CD8-positive, alpha-beta memory T cell (primary cell): ENCODE measurements around the gene DBH. TPM values are rescaled to one million over a fixed set of nuclear protein-coding genes. Genes with fewer than 3 reads are reported as not detected.
A peak's percentile ranks its signal among the peaks of the same experiment; 100 is the strongest.

Source experiments
- CTCF ChIA-PET: fragments of 350-600 bp; sonication (Branson Sonifier 250); formaldehyde crosslinking; loops from one replicate; lab custom pipeline; 2021; ENCODE audit warnings: antibody characterized with exemption; lab: Charles Lee
- POLR2A ChIA-PET: fragments of 350-600 bp; sonication (Branson Sonifier 250); formaldehyde crosslinking; loops from one replicate; lab custom pipeline; 2021; ENCODE audit warnings: antibody characterized with exemption; lab: Charles Lee
- DNase-seq, 5 donors: peaks; one replicate each; pipeline versions ENCODE4 v3.0.0 to v3.0.0-alpha.2; 2020 to 2022; ENCODE audit warnings: mixed read lengths in 1 of 5
- H3K27ac ChIP-seq: one replicate; pipeline ENCODE4 v1.7.0; 2013; ENCODE audit warnings: low read depth, mild to moderate bottlenecking, low read length, moderate library complexity
- H3K27me3 ChIP-seq: 2 replicates; pipeline ENCODE4 v1.7.0; 2013; ENCODE audit warnings: low read length, mild to moderate bottlenecking; ENCODE audit not compliant: insufficient read depth, poor library complexity, severe bottlenecking
- H3K36me3 ChIP-seq: 2 replicates; pipeline ENCODE4 v1.7.0; 2013; ENCODE audit warnings: mild to moderate bottlenecking, low read length, moderate library complexity; ENCODE audit not compliant: insufficient read depth
- H3K4me1 ChIP-seq: 2 replicates; pipeline ENCODE4 v1.7.0; 2013; ENCODE audit warnings: mild to moderate bottlenecking, low read length, moderate library complexity; ENCODE audit not compliant: insufficient read depth
- H3K4me3 ChIP-seq: 2 replicates; pipeline ENCODE4 v1.7.0; 2013; ENCODE audit warnings: mild to moderate bottlenecking, low read length
- H3K9me3 ChIP-seq: 2 replicates; pipeline ENCODE4 v1.7.0; 2013; ENCODE audit warnings: mild to moderate bottlenecking, low read length
- H3K27ac Mint-ChIP-seq, 8 donors: one replicate each; pipeline ENCODE4 v1.8.0; 2020 to 2021; ENCODE audit warnings: mixed read lengths in 8 of 8, mild to moderate bottlenecking in 6 of 8, inconsistent platforms in 3 of 8, moderate library complexity in 3 of 8
- H3K27me3 Mint-ChIP-seq, 2 donors: one replicate each; pipeline ENCODE4 v1.8.0; 2020 to 2021; ENCODE audit warnings: mixed read lengths in 2 of 2, mild to moderate bottlenecking in 1 of 2, moderate library complexity in 1 of 2
- H3K36me3 Mint-ChIP-seq, 3 donors: one replicate each; pipeline ENCODE4 v1.8.0; 2020 to 2021; ENCODE audit warnings: mixed read lengths in 3 of 3, inconsistent platforms in 1 of 3, mild to moderate bottlenecking in 1 of 3
- H3K4me1 Mint-ChIP-seq, 3 donors: one replicate each; pipeline ENCODE4 v1.8.0; 2020 to 2021; ENCODE audit warnings: mixed read lengths in 3 of 3, inconsistent platforms in 1 of 3, mild to moderate bottlenecking in 1 of 3
- H3K4me3 Mint-ChIP-seq, 7 donors: one replicate each; pipeline ENCODE4 v1.8.0; 2020 to 2021; ENCODE audit warnings: mixed read lengths in 7 of 7, mild to moderate bottlenecking in 6 of 7, moderate library complexity in 4 of 7, inconsistent platforms in 2 of 7
- H3K9me3 Mint-ChIP-seq, 5 donors: one replicate each; pipeline ENCODE4 v1.8.0; 2020 to 2022; ENCODE audit warnings: mixed read lengths in 5 of 5, mild to moderate bottlenecking in 3 of 5, moderate library complexity in 2 of 5, inconsistent platforms in 1 of 5
- polyA plus RNA-seq: library from polyadenylated mRNA; unstranded; fragments of 300-500 nt; fragmentation: Illumina TruSeq; gene quantifications from one replicate; pipeline ENCODE4 v1.2.3, GENCODE V29; 2021
- total RNA-seq, 2 experiments: library from RNA; stranded (reverse); gene quantifications; one replicate each; pipeline ENCODE4 v1.2.3, GENCODE V29; 2021

Gene DBH
- total and polyA plus RNA-seq, 3 experiments from 2014 or later: not detected

DNA sequence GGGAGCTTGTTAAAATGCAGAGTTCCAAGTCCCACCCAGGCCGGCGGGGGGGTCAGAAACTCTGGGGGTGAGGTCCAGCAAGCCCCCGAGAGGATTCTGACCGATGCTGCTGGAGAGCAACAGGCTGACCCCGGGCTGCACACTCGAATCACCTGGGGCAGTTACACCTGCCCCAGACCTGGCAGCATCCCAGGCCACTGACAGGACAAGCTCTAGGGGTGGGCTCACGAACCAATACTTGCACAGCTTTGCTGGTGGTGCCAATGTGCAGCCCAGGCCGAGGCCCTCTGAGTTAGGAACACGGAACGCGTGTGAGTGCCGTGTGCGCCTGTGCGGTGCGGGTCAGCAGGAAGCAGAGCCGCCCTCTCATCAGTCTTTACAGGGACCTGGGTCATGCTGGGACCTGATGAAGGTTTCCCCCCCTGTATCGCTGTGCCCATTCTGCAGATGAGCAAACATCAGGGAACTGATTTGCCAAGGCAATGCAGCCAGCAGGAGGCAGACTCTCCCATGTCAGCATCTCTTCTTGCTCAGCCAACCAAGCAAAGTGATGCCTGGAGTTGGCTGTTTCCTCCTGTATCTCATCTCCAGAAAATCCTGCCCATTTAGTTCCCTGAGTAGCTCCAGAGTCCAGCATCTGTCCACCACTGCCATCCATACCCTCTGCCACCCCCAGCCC is 43.3 kb upstream of the DBH start:
- Mint-ChIP-seq H3K4me1 (no peaks in the 10 kb centered on the region), H3K27ac (peak overlapping the region in 1 of 8 donors; percentile 68), H3K27me3 (peaks cover 10 to 12% of the 10 kb centered on the region in 2 donors), H3K36me3 (peaks cover 0 to 8% (median 2%) of the 10 kb centered on the region in 3 donors), H3K9me3 (peaks cover 11 to 18% (median 14%) of the 10 kb centered on the region in 5 donors), H3K4me3 (no peak overlapping the region)
- no peak for DNase-seq
- POLR2A ChIA-PET: no interaction called here
- H3K27ac ChIP-seq: no peak overlapping the region
- H3K9me3 ChIP-seq: peaks cover 3% of the 10 kb centered on the region
- CTCF ChIA-PET: interaction anchor here (1.4 kb wide), 1 partner anchor 150 kb away, joined by 5 read pairs; no protein-coding TSS in a partner anchor
- H3K36me3 ChIP-seq: no peaks in the 10 kb centered on the region
- H3K4me1 ChIP-seq: no peaks in the 10 kb centered on the region
- no peak overlapping the region for H3K4me3 ChIP-seq
- no peaks in the 10 kb centered on the region for H3K27me3 ChIP-seq

DNA sequence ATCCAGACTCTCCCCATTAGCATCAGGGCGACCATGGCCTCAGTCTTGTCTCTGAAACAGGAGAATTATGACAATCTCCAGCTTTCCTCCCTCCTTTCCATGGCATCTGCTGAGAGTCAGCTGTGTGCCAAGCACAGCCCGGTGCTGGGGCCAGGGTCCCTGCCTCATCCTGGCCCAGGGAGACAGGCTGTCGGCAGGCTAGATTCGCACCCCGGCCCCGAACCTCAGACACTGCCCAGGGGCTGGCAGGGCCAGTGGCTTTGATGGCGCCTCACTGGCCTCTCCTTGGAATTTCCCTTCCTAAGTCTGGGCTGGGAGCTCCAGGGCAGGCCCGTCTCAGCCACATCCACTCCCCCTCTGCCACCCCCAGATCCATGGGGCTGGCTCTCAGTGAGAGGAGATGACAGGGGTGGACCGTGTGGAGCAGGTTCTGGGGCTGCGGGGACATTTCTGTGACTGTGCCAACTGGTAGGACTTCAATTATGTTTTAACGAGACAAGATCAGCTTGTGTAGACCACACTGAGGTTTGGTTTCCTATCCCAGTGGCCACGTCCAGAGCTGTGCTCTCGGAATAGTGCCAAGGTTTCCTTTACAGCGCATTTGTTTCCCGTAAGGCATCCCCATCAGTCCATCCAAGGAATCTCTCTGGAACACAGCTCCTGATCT is 42.4 kb upstream of the DBH start:
- Histone ChIP-seq H3K9me3 (peaks cover 6% of the 10 kb centered on the region), H3K36me3 (no peaks in the 10 kb centered on the region), H3K27me3 (no peaks in the 10 kb centered on the region), H3K4me3 (no peak overlapping the region), H3K4me1 (no peaks in the 10 kb centered on the region), H3K27ac (no peak overlapping the region)
- no peak for DNase-seq
- peaks cover 0 to 8% (median 2%) of the 10 kb centered on the region in 3 donors for H3K36me3 Mint-ChIP-seq
- peaks cover 11 to 18% (median 16%) of the 10 kb centered on the region in 5 donors for H3K9me3 Mint-ChIP-seq
- H3K4me3 Mint-ChIP-seq: no peak overlapping the region
- POLR2A ChIA-PET: no interaction called here
- peaks cover 10 to 12% of the 10 kb centered on the region in 2 donors for H3K27me3 Mint-ChIP-seq
- no peak overlapping the region for H3K27ac Mint-ChIP-seq
- CTCF ChIA-PET: interaction anchor here (1.4 kb wide), 1 partner anchor 149 kb away, joined by 5 read pairs; no protein-coding TSS in a partner anchor
- no peaks in the 10 kb centered on the region for H3K4me1 Mint-ChIP-seq

DNA sequence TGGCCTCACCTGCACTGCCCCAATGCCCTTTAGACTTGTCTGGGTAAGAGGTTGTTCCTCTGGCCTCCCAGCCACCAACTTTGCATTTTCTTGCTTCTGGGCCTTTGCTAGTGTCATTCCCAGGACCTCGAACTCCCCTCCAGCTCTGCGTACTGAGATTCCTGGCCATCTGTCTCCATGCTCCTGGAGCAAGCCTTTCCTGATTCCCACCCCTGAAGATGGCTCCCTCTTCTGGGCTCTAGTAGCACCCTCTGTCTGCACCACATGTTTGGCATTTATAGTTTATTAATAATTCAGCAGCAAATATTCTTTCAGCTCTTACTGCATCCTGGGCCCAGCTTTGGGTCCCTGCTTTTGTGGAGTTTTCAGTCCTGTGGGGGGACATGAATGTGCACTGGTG is 41.9 kb upstream of the DBH start:
- H3K36me3 ChIP-seq: no peaks in the 10 kb centered on the region
- DNase-seq: no peak
- no peaks in the 10 kb centered on the region for H3K4me1 ChIP-seq
- Mint-ChIP-seq H3K27me3 (peaks cover 10 to 12% of the 10 kb centered on the region in 2 donors), H3K4me3 (no peak overlapping the region), H3K36me3 (peaks cover 0 to 8% (median 2%) of the 10 kb centered on the region in 3 donors), H3K4me1 (no peaks in the 10 kb centered on the region), H3K9me3 (peaks cover 11 to 18% (median 16%) of the 10 kb centered on the region in 5 donors), H3K27ac (no peak overlapping the region)
- CTCF ChIA-PET: interaction anchor here (1.4 kb wide), 1 partner anchor 148 kb away, joined by 5 read pairs; no protein-coding TSS in a partner anchor
- peaks cover 6% of the 10 kb centered on the region for H3K9me3 ChIP-seq
- no peaks in the 10 kb centered on the region for H3K27me3 ChIP-seq
- no peak overlapping the region for H3K27ac ChIP-seq
- no peak overlapping the region for H3K4me3 ChIP-seq
- POLR2A ChIA-PET: no interaction called here

DNA sequence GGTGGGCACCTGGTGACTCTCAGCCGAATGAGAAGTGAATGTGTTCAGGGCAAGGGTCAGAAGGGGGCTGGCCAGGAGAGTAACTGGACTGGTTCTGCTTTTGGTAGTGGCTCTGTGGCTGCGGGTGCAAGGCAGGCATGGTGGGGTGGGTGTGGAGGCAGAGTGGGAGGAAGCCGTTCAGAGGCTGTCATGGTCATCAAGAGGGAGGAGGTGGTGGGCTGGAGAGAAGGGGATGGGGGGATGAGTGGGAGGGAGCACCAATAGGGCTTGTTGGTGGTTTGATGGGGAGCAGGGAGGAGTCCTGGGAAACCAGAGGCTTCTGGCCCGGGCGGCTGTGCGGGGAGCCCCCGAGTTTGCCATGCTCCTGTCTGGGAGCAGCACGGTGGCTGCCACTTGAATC is 40.3 kb upstream of the DBH start:
- Mint-ChIP-seq H3K4me1 (no peaks in the 10 kb centered on the region), H3K4me3 (no peak overlapping the region), H3K27me3 (peaks cover 10 to 12% of the 10 kb centered on the region in 2 donors), H3K36me3 (peaks cover 0 to 8% (median 2%) of the 10 kb centered on the region in 3 donors), H3K9me3 (peaks cover 11 to 18% (median 16%) of the 10 kb centered on the region in 5 donors), H3K27ac (no peak overlapping the region)
- no peaks in the 10 kb centered on the region for H3K4me1 ChIP-seq
- H3K27me3 ChIP-seq: no peaks in the 10 kb centered on the region
- CTCF ChIA-PET: no interaction called here
- H3K27ac ChIP-seq: no peak overlapping the region
- H3K36me3 ChIP-seq: no peaks in the 10 kb centered on the region
- no peak overlapping the region for H3K4me3 ChIP-seq
- DNase-seq: no peak
- peaks cover 6% of the 10 kb centered on the region for H3K9me3 ChIP-seq
- POLR2A ChIA-PET: no interaction called here

DNA sequence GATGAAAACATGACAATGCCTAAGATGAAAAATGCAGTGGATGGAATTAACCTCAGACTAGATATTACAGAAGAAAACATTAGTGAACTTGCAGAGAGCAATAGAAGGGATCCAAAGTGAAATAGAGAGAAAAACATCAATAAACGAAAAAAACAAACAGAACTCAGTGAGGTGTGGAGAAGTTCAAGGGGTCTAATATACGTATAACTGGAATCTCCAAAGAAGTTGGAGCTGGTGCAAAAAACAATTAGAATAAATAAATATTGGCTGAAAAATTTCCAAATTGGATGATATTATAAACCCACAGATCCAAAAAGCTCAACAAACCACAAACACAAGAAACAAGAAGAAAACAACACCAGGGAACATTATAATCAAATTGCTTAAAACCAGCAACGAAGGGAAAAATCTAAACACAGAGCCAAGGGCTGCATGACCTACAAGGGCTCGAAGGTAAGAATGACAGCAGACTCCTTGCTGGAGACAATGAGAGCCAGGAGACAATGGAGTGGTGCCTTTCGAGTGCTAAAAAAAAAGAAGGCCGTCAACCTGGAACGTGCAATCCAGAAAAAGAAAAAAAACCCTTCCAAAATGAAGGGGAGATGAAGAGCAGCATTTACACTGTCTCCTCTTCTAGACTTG is 38.7 kb upstream of the DBH start:
- H3K4me3 ChIP-seq: no peak overlapping the region
- ChIA-PET CTCF (interaction anchor here (1.3 kb wide), 1 partner anchor 119 kb away, joined by 4 read pairs; no protein-coding TSS in a partner anchor), POLR2A (no interaction called here)
- H3K27me3 ChIP-seq: no peaks in the 10 kb centered on the region
- no peak for DNase-seq
- H3K4me1 ChIP-seq: no peaks in the 10 kb centered on the region
- Mint-ChIP-seq H3K4me3 (no peak overlapping the region), H3K27me3 (peaks cover 12 to 17% of the 10 kb centered on the region in 2 donors), H3K4me1 (no peaks in the 10 kb centered on the region), H3K9me3 (peaks cover 11 to 18% (median 16%) of the 10 kb centered on the region in 5 donors), H3K27ac (no peak overlapping the region), H3K36me3 (peaks cover 0 to 8% (median 2%) of the 10 kb centered on the region in 3 donors)
- H3K36me3 ChIP-seq: no peaks in the 10 kb centered on the region
- H3K27ac ChIP-seq: no peak overlapping the region
- peaks cover 6% of the 10 kb centered on the region for H3K9me3 ChIP-seq

DNA sequence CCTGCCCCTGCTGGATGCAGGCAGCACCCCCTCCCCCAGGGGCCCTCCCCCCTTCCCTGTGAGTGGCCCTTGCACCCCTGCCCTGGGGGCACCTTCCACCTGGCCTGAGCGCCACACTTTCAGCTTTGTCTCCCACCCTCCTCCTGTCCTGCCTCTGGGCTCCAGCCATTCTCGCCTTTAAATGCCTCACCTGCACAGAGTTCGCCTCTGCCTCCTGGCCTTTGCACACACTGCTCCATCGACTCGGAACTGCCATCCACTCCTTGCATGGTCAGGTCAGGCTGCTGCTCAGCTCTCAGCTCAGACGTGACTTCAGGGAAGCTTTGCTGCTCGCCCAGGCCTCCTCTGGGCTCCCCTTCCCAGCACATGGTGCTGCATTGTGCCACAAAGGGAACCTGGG is 37.2 kb upstream of the DBH start:
- Mint-ChIP-seq H3K4me3 (no peak overlapping the region), H3K36me3 (peaks cover 0 to 8% (median 2%) of the 10 kb centered on the region in 3 donors), H3K27me3 (peaks cover 11 to 16% of the 10 kb centered on the region in 2 donors), H3K4me1 (peaks cover 0 to 1% (median 0%) of the 10 kb centered on the region in 3 donors), H3K27ac (no peak overlapping the region), H3K9me3 (peaks cover 11 to 18% (median 16%) of the 10 kb centered on the region in 5 donors)
- Histone ChIP-seq H3K9me3 (peaks cover 6% of the 10 kb centered on the region), H3K4me3 (no peak overlapping the region), H3K4me1 (no peaks in the 10 kb centered on the region), H3K27ac (no peak overlapping the region), H3K36me3 (no peaks in the 10 kb centered on the region), H3K27me3 (no peaks in the 10 kb centered on the region)
- no peak for DNase-seq
- ChIA-PET POLR2A (no interaction called here), CTCF (no interaction called here)

DNA sequence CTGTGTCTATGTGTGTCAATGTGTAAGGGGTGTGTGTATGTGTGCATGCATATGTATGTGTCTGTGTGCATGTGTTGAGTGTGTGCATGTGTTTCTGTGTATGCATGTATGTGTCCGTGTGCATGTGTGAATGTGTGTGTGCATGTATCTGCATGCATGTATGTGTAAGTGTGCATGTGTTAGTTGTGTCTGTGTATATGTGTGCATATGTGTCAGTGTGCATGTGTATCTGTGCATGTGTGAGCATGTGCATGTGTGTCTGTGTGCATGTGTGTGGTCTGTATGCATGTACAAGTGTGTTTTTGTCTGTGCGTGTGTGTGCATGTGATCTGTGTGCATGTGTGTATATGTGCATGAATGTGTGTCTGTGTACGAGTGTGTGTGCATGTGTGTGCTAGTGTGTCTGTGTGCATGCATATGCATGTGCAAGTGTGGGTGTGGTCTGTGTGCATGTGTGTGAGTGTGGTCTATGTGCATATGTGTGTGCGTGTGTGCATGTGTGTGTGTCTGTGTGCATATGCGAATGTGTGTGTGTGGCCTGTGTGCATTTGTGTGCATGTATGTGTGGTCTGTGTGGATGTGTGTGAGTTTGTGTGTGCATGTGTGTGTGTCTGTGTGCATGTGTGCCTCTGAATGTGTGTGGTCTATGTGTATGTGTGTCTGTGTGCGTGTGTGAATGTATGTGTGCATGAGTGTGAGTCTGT is 36.5 kb upstream of the DBH start:
- H3K36me3 Mint-ChIP-seq: peaks cover 0 to 8% (median 2%) of the 10 kb centered on the region in 3 donors
- H3K9me3 Mint-ChIP-seq: peaks cover 11 to 18% (median 16%) of the 10 kb centered on the region in 5 donors
- POLR2A ChIA-PET: no interaction called here
- H3K9me3 ChIP-seq: peaks cover 6% of the 10 kb centered on the region
- no peak overlapping the region for H3K27ac ChIP-seq
- H3K36me3 ChIP-seq: no peaks in the 10 kb centered on the region
- peaks cover 2% of the 10 kb centered on the region for H3K4me1 ChIP-seq
- H3K27ac Mint-ChIP-seq: no peak overlapping the region
- CTCF ChIA-PET: interaction anchor here (1.5 kb wide), 1 partner anchor 10 kb away, joined by 4 read pairs; no protein-coding TSS in a partner anchor
- H3K27me3 Mint-ChIP-seq: peaks cover 12 to 14% of the 10 kb centered on the region in 2 donors
- H3K4me3 ChIP-seq: no peak overlapping the region
- no peaks in the 10 kb centered on the region for H3K27me3 ChIP-seq
- H3K4me1 Mint-ChIP-seq: peaks cover 6 to 7% (median 6%) of the 10 kb centered on the region in 3 donors
- DNase-seq: no peak
- no peak overlapping the region for H3K4me3 Mint-ChIP-seq
